Astrocyte (in vitro differentiated cells and primary cell): ENCODE data around the gene PRRC2C. TPM values are rescaled to one million over a fixed set of nuclear protein-coding genes. Genes with fewer than 3 reads are reported as not detected.

Experiments used
- DNase-seq: peaks from one replicate; pipeline ENCODE4 v3.0.0-alpha.2; 2010; ENCODE audit warnings: low read depth
- FAIRE-seq: peaks from 2 replicates; lab custom pipeline; 2011; peaks lifted over from hg19 to GRCh38; lab: Jason Lieb, UNC
- H2AFZ ChIP-seq: 2 replicates; pipeline ENCODE4 v1.6.0; 2012; ENCODE audit warnings: low read depth, low read length, inconsistent platforms
- H3K27ac ChIP-seq: 2 replicates; pipeline ENCODE4 v1.5.1; 2011; ENCODE audit warnings: low read depth, low read length, inconsistent platforms
- H3K27me3 ChIP-seq: 2 replicates; pipeline ENCODE4 v1.6.0; 2011; ENCODE audit warnings: low read length, inconsistent platforms; ENCODE audit not compliant: insufficient read depth
- H3K36me3 ChIP-seq: 2 replicates; pipeline ENCODE4 v1.5.1; 2011; ENCODE audit warnings: low read length, inconsistent platforms; ENCODE audit not compliant: insufficient read depth
- H3K4me1 ChIP-seq: 2 replicates; pipeline ENCODE4 v1.5.1; 2011; ENCODE audit warnings: low read length, inconsistent platforms; ENCODE audit not compliant: insufficient read depth
- H3K4me2 ChIP-seq: 2 replicates; pipeline ENCODE4 v1.6.0; 2012; ENCODE audit warnings: low read length, inconsistent platforms
- H3K4me3 ChIP-seq: 2 replicates; pipeline ENCODE4 v1.5.1; 2011; ENCODE audit warnings: low read depth, mild to moderate bottlenecking, low read length, inconsistent platforms; ENCODE audit not compliant: insufficient read depth
- H3K79me2 ChIP-seq: 2 replicates; pipeline ENCODE4 v1.6.0; 2012; ENCODE audit warnings: mild to moderate bottlenecking, low read length, inconsistent platforms; ENCODE audit not compliant: insufficient read depth
- H3K9ac ChIP-seq: 2 replicates; pipeline ENCODE4 v1.6.0; 2012; ENCODE audit warnings: mild to moderate bottlenecking, low read length, inconsistent platforms
- H3K9me3 ChIP-seq: 2 replicates; pipeline ENCODE4 v1.5.1; 2012; ENCODE audit warnings: low read depth, mild to moderate bottlenecking, low read length, inconsistent platforms; ENCODE audit not compliant: insufficient read depth
- H4K20me1 ChIP-seq: 2 replicates; pipeline ENCODE4 v1.6.0; 2012; ENCODE audit warnings: low read length, inconsistent platforms; ENCODE audit not compliant: insufficient read depth
- H3K27ac Mint-ChIP-seq: one replicate; pipeline ENCODE4 v1.8.0; 2021; ENCODE audit warnings: mild to moderate bottlenecking, mixed read lengths; ENCODE audit not compliant: unreplicated experiment
- H3K27me3 Mint-ChIP-seq: one replicate; pipeline ENCODE4 v1.8.0; 2021; ENCODE audit warnings: low read depth, mixed read lengths; ENCODE audit not compliant: unreplicated experiment
- H3K36me3 Mint-ChIP-seq: one replicate; pipeline ENCODE4 v1.8.0; 2021; ENCODE audit warnings: low read depth, mixed read lengths; ENCODE audit not compliant: unreplicated experiment
- H3K4me1 Mint-ChIP-seq: one replicate; pipeline ENCODE4 v1.8.0; 2021; ENCODE audit warnings: low read depth, mixed read lengths; ENCODE audit not compliant: unreplicated experiment
- H3K4me3 Mint-ChIP-seq: one replicate; pipeline ENCODE4 v1.8.0; 2021; ENCODE audit warnings: mild to moderate bottlenecking, moderate library complexity, mixed read lengths; ENCODE audit not compliant: unreplicated experiment
- H3K9me3 Mint-ChIP-seq: one replicate; pipeline ENCODE4 v1.8.0; 2021; ENCODE audit warnings: mild to moderate bottlenecking, mixed read lengths; ENCODE audit not compliant: unreplicated experiment
- CTCF ChIP-seq: IDR thresholded peaks from 2 replicates; pipeline ENCODE4 v1.5.1; 2011; ENCODE audit warnings: low read depth, mild to moderate bottlenecking, inconsistent platforms, low read length, moderate library complexity; ENCODE audit not compliant: insufficient read depth
- EZH2 ChIP-seq: IDR thresholded peaks from 2 replicates; pipeline ENCODE4 v1.6.1; 2012; ENCODE audit warnings: mild to moderate bottlenecking, low read length, inconsistent platforms; ENCODE audit not compliant: insufficient read depth
- total RNA-seq: library from RNA; stranded (reverse); gene quantifications from 2 replicates; pipeline ENCODE4 v1.2.1, GENCODE V29; 2021

Gene PRRC2C
- total RNA-seq, 1 donor from 2014 or later, result 196 TPM

GRCh38 chr1:171477804-171478203 lies 7.5 kb upstream of the PRRC2C start:
- DNase-seq (no peak), FAIRE-seq (no peak)
- Histone ChIP-seq H3K79me2 (no peaks in the 10 kb centered on the region), H3K4me2 (no peak overlapping the region), H3K9me3 (no peaks in the 10 kb centered on the region), H4K20me1 (no peaks in the 10 kb centered on the region), H3K4me3 (no peak overlapping the region), H3K27me3 (no peaks in the 10 kb centered on the region), H2AFZ (no peak overlapping the region), H3K4me1 (no peaks in the 10 kb centered on the region), H3K9ac (no peak overlapping the region), H3K27ac (no peak overlapping the region), H3K36me3 (no peaks in the 10 kb centered on the region)
- Mint-ChIP-seq H3K27ac (peak overlapping the region; percentile 61), H3K4me3 (no peak overlapping the region), H3K36me3 (no peaks in the 10 kb centered on the region), H3K27me3 (peaks cover 2% of the 10 kb centered on the region), H3K9me3 (peaks cover 1% of the 10 kb centered on the region), H3K4me1 (no peaks in the 10 kb centered on the region)
- no peak for TF ChIP-seq CTCF
- no peak for TF ChIP-seq EZH2

GRCh38 chr1:171480035-171480434 lies 5.3 kb upstream of the PRRC2C start:
- H3K36me3 Mint-ChIP-seq, result no peaks in the 10 kb centered on the region
- no peaks in the 10 kb centered on the region for H3K4me1 ChIP-seq
- no peaks in the 10 kb centered on the region for H3K79me2 ChIP-seq
- H3K4me3 ChIP-seq, result no peak overlapping the region
- FAIRE-seq (no peak), DNase-seq (no peak)
- H3K36me3 ChIP-seq, result no peaks in the 10 kb centered on the region
- no peaks in the 10 kb centered on the region for H3K9me3 Mint-ChIP-seq
- H3K4me2 ChIP-seq, result no peak overlapping the region
- H3K27ac Mint-ChIP-seq, result no peak overlapping the region
- H3K4me3 Mint-ChIP-seq, result no peak overlapping the region
- H3K27ac ChIP-seq, result no peak overlapping the region
- no peaks in the 10 kb centered on the region for H4K20me1 ChIP-seq
- no peaks in the 10 kb centered on the region for H3K4me1 Mint-ChIP-seq
- no peaks in the 10 kb centered on the region for H3K9me3 ChIP-seq
- TF ChIP-seq EZH2 (no peak), CTCF (no peak)
- no peak overlapping the region for H2AFZ ChIP-seq
- H3K27me3 Mint-ChIP-seq, result peaks cover 2% of the 10 kb centered on the region
- H3K27me3 ChIP-seq, result no peaks in the 10 kb centered on the region
- no peak overlapping the region for H3K9ac ChIP-seq

GRCh38 chr1:171484760-171485374 lies 463 bp upstream of the PRRC2C start:
- H3K27me3 ChIP-seq, result no peaks in the 10 kb centered on the region
- no peaks in the 10 kb centered on the region for H3K9me3 ChIP-seq
- no peaks in the 10 kb centered on the region for H3K36me3 ChIP-seq
- H3K9ac ChIP-seq, result peak overlapping the region; percentile 99
- H3K9me3 Mint-ChIP-seq, result no peaks in the 10 kb centered on the region
- H2AFZ ChIP-seq, result peak overlapping the region; percentile 80
- H4K20me1 ChIP-seq, result peaks cover 40% of the 10 kb centered on the region
- H3K4me1 Mint-ChIP-seq, result peaks cover 18% of the 10 kb centered on the region
- peak overlapping the region; percentile 99 for H3K27ac Mint-ChIP-seq
- peak overlapping the region; percentile 99 for H3K27ac ChIP-seq
- no peaks in the 10 kb centered on the region for H3K27me3 Mint-ChIP-seq
- peak overlapping the region; percentile 97 for H3K4me3 Mint-ChIP-seq
- TF ChIP-seq CTCF, result no peak
- no peak for TF ChIP-seq EZH2
- peak overlapping the region; percentile 93 for H3K4me3 ChIP-seq
- DNase-seq (no peak), FAIRE-seq (no peak)
- peaks cover 45% of the 10 kb centered on the region for H3K79me2 ChIP-seq
- peaks cover 2% of the 10 kb centered on the region for H3K36me3 Mint-ChIP-seq
- H3K4me1 ChIP-seq, result peaks cover 13% of the 10 kb centered on the region
- peak overlapping the region; percentile 88 for H3K4me2 ChIP-seq
